ENCODE results near the gene ATP5F1B. TPM values are rescaled to one million over a fixed set of nuclear protein-coding genes. Genes with fewer than 3 reads are reported as not detected.

ATP5F1B gene
- total RNA-seq, 1 donor from 2014 or later: 359 TPM

GRCh38 chr12:56616244-56616643 lies 29.5 kb downstream of the ATP5F1B start:
- no peak for DNase-seq

DNA sequence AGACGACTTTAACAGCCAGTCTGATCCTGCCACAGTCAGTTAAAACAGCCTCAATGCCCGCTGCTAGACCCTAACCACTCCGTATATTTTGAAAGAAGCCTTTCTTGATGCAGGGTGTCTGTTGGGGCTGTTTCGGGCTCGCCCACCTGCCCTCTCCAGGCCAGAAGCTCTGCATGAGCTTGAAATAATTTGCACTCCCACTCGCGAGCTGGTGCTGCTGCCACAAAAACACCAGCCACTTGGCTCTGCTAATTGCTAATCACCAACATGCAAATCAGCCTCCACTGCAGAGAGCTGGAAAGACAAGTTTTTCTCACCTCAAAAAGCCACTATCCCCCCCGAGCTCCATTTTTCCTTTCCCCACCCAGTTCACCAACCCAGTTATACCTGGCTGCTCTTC lies 31.2 kb downstream of the ATP5F1B start:
- peak; percentile 17 for DNase-seq

- no peak for DNase-seq
These were observed 41.4 kb downstream of the ATP5F1B start for GRCh38 chr12:56604355-56604754.

DNA sequence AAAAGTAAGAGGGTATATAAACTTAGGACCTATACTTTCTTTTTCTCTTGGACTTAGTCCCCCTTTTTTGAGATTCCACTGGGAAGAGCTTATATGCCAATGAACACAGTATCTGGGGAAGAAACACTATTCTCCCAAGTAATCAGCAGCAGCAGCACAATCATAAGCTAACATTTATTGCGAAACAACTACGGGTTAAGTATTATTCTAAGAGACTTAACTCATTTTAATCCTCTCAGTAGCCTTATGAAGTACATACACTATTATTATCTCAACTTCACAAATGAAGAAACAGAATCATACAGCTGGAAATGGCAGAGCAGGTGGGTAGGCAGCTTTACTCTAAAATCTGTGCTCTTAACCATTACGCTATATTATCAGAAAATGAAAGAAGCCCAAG lies 43.5 kb downstream of the ATP5F1B start:
- no peak for DNase-seq

DNA sequence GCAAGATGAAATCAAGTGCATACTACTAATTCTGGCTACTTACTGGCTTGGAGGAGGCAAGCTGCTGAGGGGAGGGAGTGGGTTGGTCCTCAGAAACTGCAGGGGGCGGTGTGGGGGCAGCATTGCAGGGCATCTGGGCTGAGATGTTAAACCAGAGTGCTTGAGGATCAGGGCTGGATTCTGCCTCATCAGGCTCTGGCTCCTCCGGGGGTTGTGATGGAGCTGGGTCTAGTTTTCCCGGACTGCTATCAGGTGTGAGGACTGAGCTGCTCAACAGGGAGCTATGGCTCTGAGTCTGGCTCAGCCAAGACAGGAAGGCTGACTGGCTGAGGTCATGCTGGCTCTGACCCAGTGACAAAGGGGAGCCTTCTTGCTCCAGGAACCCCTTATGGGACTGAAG lies 44.3 kb downstream of the ATP5F1B start:
- no peak for DNase-seq

DNA sequence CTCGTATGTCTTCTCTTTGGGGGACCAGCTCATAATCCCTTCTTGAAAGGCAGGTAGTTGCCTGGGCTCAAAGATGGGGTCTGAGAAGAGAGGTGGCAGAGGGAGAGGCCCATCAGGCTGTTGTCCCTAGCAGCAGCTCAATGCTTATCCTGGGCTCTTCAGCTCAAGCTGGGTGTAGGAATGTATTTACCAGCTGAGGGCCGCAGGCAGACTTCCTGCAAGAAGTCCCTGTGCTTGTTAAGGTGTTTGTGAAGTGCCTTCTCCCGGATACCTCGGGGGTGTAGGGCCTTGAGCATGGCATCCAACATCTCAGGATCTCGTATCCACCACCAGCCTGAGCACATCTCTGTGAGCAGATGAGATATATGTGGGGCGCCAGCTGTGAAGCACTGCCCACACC lies 45.0 kb downstream of the ATP5F1B start:
- no peak for DNase-seq

GRCh38 chr12:56599797-56600196 lies 46.0 kb downstream of the ATP5F1B start:
- no peak for DNase-seq

GRCh38 chr12:56599041-56599440 lies 46.7 kb downstream of the ATP5F1B start:
- DNase-seq: no peak

- no peak for DNase-seq
These were observed 49.0 kb downstream of the ATP5F1B start for GRCh38 chr12:56596815-56597214.

- DNase-seq: no peak
These were observed 51.7 kb downstream of the ATP5F1B start for GRCh38 chr12:56593909-56594621.

GRCh38 chr12:56591961-56592360 lies 53.8 kb downstream of the ATP5F1B start:
- no peak for DNase-seq

GRCh38 chr12:56591126-56591525 lies 54.7 kb downstream of the ATP5F1B start:
- no peak for DNase-seq

DNA sequence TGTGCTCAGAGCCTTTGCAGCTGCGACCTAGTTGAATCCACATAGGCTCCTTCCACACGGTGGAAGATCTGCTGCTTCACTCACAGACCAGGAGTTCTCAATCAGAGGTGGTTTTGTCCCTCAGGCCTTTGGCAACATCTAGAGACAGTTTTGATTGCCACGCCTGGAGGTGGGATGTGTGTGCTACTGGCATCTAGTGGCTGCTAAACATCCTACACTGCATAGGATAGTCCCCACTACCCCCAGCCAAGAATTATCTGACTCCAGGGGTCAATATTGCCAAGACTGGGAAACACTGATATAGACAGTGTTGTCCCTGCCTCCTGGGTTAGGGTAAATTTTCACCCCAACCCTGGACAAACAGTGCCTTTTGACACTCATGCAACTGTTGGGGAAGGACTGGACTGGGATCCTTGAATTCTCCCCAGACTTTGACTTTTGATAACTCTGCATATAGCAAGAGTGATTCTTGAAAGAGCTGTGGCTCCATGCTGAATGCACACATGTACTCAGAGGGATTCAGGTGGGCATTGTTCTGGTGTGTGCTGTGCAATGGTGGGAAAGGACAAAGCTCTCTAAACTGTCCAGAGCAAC lies 55.5 kb downstream of the ATP5F1B start:
- DNase-seq: no peak

GRCh38 chr12:56589783-56590182 lies 56.0 kb downstream of the ATP5F1B start:
- no peak for DNase-seq

Small RNA genes lying within 50 kb of the gene (small RNA-seq; reads per million reads assigned to genes)
- not detected for gene RN7SL809P
- not detected for gene RNU6-343P
- gene SNORD59A: 5,919 reads per million, percentile 100 among the genes with 10 or more reads in this experiment

Other genes starting within 250 kb of the ATP5F1B start
- 10.9 TPM for gene TIMELESS, start 196.6 kb downstream of the ATP5F1B start, total RNA-seq
- gene MIP, start 191.3 kb downstream of the ATP5F1B start, total RNA-seq: 0.62 TPM
- gene SPRYD4, start 177.4 kb downstream of the ATP5F1B start, total RNA-seq: 1.6 TPM
- gene GLS2, start 157.8 kb downstream of the ATP5F1B start, total RNA-seq: 5.9 TPM
- 3.0 TPM for gene RBMS2, start 124.2 kb downstream of the ATP5F1B start, total RNA-seq
- gene BAZ2A, start 15.7 kb downstream of the ATP5F1B start, total RNA-seq: 10.0 TPM
- gene PTGES3, start 42.3 kb upstream of the ATP5F1B start, total RNA-seq: 86.4 TPM
- 1,394 TPM for gene NACA, start 79.3 kb upstream of the ATP5F1B start, total RNA-seq
- gene PRIM1, start 106.3 kb upstream of the ATP5F1B start, total RNA-seq: 32.8 TPM
- 1.2 TPM for gene HSD17B6, start 117.3 kb upstream of the ATP5F1B start, total RNA-seq